HG03064 (cell line): Measurements from ENCODE around the gene CCDC171.
"Not testable (repeated sequence)": the region's sequence is repeated elsewhere in the genome, so short reads cannot be mapped to it uniquely, and the experiment has no call there.

ENCODE experiments used
- ATAC-seq: cut with Tn5 transposase; IDR thresholded peaks from one replicate; pipeline ENCODE4 v1.9.1; 2021; ENCODE audit warnings: low read depth; ENCODE audit not compliant: unreplicated experiment

CCDC171 gene

DNA sequence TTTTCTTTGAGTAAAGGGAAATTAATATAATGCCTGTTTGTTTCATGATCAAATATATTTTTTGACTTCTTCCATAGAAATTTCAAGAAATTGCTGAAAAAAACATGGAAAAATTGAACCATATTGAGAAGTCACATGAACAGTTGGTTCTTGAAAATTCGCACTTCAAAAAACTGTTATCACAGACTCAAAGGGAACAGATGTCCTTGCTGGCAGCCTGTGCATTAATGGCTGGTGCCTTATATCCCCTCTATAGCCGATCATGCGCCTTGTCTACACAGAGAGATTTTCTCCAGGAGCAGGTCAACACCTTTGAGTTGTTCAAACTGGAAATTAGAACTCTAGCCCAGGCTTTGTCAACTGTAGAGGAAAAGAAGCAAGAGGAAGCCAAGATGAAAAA is 191.4 kb downstream of the CCDC171 start:
- ATAC-seq: no peak

DNA sequence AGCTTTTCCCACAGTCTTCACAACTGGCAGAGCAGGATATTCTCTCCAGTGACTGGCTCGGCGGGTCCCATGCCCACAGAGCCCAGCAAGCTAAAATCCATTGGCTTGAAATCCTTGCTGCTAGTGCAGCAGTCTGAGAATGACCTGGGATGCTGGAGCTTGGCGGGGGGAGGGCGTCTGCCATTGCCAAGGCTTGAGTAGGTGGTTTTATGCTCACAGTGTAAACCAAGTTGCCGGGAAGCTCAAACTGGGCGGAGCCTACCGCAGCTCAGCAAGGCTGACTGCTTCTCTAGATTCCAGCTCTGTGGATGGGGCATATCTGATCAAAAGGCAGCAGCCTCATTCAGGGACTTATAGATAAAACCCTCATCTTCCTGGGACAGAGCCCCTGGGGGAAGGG is 194.1 kb downstream of the CCDC171 start:
- no peak for ATAC-seq

DNA sequence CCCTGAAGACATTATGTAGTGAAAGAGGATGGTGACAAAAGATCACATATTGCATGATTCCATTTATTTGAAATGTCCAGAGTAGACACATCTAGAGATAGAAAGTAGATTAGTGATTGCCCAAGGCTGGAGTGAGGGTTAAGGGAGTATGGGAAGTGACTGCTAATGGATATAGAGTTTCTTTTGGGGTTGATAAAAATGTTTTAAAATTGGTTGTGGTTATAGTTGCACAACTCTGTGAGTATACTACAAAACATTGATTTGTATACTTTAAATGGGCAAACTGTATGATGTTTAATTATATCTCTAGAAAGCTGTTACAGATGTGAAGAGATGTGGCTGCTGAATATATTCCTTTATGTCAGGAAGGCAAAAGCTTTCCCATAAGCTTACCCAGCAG is 202.8 kb downstream of the CCDC171 start:
- ATAC-seq: no peak

- ATAC-seq: no peak
Observed at GRCh38 chr9:15761551-15761950, 208.7 kb downstream of the CCDC171 start.

DNA sequence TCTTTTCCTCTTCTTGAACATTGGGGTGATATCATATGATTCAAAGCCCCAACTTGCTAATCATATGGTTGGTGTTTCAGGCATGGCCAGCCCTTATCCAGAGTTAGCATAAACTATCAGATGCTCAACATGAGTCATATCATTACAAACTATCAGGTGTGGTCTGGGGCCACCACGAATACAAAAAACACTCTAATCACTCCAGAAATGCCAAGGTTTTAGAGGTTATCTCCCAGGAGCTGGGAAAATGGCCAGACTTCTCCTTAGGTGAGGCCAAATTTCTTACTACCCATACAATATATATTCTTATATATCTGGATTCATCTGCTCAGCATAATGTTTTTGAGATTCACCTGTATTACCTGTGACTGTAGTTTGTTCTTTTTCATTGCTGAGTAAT is 210.5 kb downstream of the CCDC171 start:
- ATAC-seq: no peak

DNA sequence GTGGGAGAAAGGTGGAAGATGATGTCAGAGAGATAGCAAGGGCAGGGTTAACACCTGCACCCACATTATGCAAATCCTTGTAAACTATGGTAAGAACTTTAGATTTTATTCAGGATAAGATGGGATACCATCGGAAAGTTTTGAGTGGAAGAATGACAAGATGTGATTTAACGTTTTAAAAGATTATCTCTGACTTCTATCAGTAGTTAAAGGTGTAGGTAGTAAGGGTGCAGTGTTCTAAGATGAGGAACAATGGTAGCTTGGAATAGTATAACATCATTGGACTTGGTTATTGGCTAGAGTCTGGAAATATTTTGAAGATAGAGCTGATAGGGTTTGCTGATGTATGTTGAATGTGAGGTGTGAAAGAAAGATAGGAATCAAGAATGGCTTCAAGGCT is 211.3 kb downstream of the CCDC171 start:
- no peak for ATAC-seq

DNA sequence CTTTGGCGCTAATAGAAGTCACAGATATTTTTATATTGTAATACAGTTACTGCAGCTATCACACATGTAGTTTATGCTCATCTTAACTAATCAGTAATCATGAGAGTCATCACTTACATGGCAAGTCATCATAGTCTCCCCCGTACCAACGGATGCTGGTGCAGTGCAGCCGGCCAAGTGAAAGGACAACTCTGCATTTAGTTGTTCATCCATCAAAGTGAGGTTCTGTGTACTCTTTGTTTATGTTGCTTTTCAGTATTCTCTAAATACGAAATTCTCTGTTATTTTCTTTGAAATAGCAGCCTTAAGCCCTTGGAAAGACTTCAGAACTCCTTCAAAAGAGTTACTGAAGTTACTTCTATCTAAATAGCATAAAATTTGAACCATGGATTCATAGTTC is 216.7 kb downstream of the CCDC171 start:
- ATAC-seq: no peak

DNA sequence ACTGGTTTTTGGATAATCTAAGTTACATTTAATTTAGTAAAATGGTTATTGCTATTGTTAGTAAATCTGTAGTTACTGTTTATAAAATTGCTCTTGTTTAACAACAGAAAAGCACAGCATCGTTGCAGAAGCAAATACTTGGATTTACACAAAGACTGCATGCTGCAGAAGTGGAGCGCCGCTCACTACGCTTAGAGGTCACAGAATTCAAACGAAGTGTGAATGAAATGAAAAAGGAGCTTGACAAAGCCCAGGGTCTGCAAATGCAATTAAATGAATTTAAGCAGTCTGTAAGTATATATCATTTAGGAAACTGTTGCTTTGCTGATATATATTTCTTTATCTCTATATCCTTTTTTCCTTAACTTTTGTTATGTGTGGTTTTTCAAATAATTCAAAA is 226.0 kb downstream of the CCDC171 start:
- ATAC-seq: no peak

GRCh38 chr9:15782106-15782505 is 229.3 kb downstream of the CCDC171 start:
- ATAC-seq: no peak

- ATAC-seq: no peak
Observed at GRCh38 chr9:15785584-15785983, 232.7 kb downstream of the CCDC171 start.

DNA sequence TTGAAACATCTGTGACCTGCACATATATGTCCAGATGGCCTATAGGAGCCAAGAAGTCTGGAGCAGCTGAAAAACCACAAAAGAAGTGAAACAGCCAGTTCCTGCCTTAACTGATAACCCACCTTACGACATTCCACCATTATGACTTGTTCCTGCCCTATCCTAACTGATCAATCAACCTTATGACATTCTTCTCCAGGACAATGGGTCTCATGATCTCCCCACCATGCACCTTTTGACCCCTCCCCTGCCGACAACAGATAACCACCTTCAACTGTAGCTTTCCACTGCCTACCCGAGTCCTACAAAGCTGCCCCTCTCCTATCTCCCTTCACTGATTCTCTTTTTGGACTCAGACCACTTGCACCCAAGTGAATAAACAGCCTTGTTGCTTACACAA is 233.8 kb downstream of the CCDC171 start:
- ATAC-seq: no peak

DNA sequence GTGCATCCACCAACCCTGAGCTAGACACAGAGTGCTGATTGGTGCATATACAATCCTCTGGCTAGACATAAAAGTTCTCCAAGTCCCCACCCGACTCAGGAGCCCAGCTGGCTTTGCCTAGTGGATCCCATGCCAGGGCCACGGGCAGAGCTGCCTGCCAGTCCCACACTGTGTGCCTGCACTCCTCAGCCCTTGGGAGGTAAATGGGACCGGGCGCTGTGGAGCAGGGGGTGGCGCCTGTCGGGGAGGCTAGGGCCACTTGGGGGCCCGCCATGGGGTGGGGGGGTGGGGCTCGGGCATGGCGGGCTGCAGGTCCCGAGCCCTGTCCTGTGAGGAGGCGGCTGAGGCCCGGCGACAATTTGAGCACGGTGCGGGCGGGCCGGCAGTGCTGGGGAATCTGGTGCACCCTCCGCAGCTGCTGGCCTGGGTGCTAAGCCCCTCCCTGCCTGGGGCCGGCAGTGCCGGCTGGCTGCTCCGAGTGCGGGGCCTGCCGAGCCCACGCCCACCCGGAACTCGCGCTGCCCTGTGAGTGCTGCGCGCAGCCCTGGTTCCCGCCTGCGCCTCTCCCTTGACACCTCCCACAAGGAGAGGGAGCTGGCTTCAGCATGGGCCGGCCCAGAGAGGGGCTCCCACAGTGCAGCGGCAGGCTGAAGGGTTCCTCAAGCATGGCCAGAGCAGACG is 257.5 kb downstream of the CCDC171 start:
- ATAC-seq: not testable (repeated sequence)

DNA sequence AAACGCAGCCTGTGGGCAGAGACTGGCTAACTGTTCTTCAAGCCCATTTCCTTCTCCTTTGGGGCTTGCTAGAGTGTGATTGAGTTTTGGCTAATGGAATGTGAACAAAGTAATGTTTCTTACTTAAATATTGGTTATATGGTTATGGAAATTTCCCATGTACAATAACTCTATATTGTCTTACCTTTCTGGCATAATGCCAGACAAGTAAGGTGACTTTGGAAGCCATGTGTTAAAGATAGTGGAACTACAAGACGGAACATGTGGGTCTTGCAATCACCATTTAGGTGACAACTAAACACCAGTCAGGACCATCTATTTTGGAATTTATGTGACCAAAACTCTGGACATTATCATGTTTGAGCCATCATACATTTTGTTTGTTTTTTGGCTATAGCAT is 260.2 kb downstream of the CCDC171 start:
- no peak for ATAC-seq

DNA sequence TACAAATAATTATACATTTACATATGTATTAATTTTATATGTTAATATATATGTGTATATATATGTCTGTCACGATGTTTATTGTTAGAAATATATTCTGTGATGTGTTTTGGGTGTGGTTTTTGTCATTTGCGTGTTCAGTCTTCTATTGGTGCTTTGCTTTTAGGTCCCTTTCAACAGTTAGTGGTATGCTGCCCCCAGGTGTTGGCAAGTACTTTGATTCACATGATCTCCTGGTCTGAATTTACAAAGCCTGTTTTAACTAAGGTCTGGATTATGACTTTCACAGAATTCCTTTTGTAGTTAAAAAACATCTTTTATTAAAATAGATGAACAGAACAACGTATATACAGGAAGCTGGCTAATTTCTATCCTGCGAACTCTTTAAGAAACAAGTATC is 271.5 kb downstream of the CCDC171 start:
- no peak for ATAC-seq

DNA sequence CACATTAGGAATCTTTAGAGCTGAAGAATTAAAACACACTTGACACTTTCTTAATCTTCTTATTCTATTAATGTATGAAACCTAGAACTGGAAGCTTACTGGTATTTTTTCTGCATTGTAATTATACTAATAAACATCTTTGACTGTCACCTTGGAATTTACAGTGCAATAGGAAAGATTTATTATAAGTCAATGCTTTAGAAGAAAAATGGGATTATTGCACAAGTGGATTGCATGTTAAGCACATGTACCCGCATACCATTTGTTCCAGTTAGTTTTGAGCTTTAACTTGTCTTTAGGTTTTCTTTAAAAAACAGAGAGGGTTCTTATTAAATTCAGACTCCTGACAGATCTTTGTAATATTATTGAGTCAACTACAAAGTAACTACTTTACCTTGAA is 278.5 kb downstream of the CCDC171 start:
- no peak for ATAC-seq

DNA sequence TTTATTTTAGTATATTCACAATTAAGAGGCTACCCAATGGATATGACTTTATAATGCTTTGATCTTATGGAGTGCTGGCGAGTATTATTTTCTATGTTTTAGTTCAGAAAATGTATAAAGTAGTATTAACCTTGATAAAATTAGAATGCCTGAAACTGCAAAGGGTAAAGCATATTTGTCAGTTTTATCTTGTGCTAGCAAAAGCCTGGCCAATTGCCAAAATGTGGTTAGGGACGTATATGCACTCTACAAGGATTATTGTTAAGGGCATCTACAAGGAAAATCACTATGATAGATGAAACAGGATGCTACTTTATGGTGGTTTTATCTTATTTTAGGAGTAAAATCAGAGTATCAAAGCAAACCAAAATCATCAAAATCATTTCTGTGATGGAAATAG is 281.7 kb downstream of the CCDC171 start:
- no peak for ATAC-seq

DNA sequence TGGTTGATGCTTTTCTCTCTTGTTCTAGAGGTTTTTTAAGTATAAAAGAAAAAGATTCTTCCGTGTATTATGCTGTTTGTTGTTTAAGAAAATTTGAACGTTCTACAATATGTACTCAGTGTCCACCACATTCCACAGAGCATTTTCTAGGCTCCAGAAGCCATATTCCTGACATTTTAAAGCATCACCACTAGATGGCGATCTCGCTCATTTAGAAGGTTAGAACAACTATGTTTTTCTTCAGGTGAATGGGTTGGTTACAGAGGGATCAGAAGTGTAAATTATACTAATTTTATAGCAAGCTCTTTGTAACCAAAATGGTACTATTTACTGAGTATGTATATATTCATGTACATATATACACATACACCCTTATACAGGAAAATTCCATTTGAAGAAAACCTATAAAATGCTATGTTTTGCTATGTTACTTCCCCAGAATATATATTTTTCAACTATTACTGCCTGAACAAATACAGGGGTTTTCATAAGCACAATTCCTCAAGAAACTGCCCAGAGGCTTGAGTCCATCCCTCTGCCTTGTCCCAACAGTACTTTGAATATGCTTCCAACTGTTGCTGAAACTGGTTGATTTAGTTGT is 284.3 kb downstream of the CCDC171 start:
- ATAC-seq: no peak

DNA sequence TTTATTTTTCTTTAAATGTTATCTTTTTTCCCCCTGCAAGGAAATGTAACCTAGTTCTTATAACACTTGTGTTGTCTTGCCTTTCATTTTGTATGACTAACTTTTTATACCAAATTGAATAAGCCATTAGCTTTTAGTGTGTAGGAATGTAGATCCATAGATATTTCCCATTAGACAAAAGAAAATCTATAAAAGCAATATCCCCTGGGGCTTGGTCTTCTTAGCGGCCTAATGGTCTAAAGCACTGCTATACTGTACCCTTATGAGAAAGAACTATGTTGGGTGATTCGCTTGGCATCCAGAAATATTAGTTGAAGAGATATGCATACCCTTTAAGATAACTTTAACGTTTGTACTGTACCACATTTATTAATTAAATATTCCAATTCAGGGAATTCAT is 289.2 kb downstream of the CCDC171 start:
- no peak for ATAC-seq

DNA sequence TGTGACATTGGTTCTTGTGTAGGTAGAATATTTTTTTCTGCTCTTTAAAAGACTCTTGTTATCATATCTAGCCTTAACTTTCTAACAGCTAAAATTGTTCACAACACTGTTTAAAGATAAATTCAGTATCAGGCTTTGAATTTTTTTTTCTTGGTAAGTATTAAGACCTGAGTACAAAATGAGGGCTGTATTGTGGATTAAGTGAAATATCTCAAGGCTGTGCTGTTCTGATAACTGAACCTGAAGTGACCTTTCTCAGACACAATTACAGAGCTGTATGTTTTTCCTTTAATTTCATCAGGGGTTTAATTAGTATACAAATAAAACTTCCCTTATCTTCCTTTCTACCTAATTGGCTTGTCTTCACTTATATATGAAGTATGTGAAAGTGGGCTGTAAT is 290.5 kb downstream of the CCDC171 start:
- no peak for ATAC-seq

DNA sequence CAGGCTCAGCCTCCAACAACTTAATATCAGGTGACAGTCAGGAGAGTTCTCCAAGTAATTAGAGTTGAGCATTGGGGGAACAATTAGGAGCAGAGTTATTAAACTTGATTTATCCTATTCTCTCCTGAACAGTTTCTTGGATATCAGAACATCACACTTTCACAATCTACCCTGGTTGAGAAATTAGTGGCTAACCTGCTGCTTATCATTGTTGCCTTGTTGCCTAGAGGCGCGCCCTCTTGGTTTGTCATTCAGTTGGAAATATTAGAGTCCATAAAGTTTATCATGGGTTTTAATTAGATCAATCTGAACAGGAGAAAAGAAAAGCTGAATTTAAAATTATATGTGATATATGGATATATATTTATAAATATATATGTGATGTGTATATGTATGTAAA is 291.1 kb downstream of the CCDC171 start:
- no peak for ATAC-seq

DNA sequence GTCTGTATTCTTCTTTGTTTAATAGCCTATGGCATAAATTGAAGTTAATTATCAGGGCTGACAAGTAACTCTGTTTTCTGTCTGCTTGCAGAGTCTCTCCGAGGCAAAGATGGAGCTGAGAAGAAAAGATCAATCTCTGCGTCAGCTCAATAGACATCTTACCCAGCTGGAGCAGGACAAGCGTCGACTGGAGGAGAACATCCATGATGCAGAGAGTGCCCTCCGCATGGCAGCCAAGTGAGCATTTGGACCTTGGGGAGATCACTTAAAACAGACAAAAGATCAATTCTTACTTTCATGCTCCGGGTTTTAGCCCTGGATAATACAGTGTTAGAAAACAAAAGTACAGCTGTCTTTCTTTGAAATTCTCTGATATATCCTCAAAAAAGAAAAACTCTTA is 293.8 kb downstream of the CCDC171 start:
- no peak for ATAC-seq

DNA sequence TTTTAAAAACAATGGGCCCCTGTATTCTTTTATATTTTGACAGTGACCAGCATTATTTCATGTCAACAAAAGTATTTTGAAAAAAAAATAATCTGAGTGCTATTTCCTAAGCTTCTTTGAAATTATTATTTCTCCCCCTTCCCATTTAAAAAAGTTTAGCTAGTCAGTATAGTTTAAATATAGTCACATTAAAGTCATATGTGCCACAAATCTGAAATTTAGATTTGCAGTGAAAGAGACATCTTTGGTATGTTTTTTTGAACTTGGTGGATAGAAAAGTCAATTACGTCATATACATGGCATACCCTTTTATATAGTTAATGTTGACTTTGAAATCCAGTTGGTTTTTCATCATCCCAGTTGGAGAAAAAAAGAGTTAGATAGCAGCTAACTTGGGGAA is 297.0 kb downstream of the CCDC171 start:
- no peak for ATAC-seq

GRCh38 chr9:15851766-15852165 is 298.9 kb downstream of the CCDC171 start:
- ATAC-seq: no peak
